Right lung (tissue), 10 donors: Measurements from ENCODE around the gene FAM133A. TPM values are rescaled to one million over a fixed set of nuclear protein-coding genes. Genes with fewer than 3 reads are reported as not detected.
A peak's percentile ranks its signal among the peaks of the same experiment; 100 is the strongest.

ENCODE experiments used
- DNase-seq, 2 donors: peaks; one replicate each; pipeline ENCODE4 v3.0.0-alpha.2; 2013
- long read RNA-seq, 8 donors: transcript quantifications; one replicate each; lab custom pipeline, GENCODE V29; 2026
- polyA plus RNA-seq, 5 donors: library from polyadenylated mRNA; unstranded; fragments of 120-200 nt; gene quantifications; one replicate each; pipeline versions ENCODE4 v1.2.1 to v1.2.3, GENCODE V29; 2013; ENCODE audit warnings: inconsistent platforms in 1 of 5, low replicate concordance in 1 of 5; ENCODE audit not compliant: insufficient read length in 5 of 5, insufficient read depth in 1 of 5

The FAM133A gene
- under 1 TPM; 0.06 to 0.17 (median 0.10) TPM for polyA plus RNA-seq
- long read RNA-seq, donor 1, result 0 reads
- long read RNA-seq, donor 2, result 0 reads
- long read RNA-seq, donor 3, result 0 reads
- long read RNA-seq, donor 4, result 0 reads
- long read RNA-seq, donor 5, result 0 reads
- long read RNA-seq, donor 6, result 0 reads
- long read RNA-seq, donor 7, result 0 reads
- long read RNA-seq, donor 8, result 0 reads

- no peak for DNase-seq
Observed at GRCh38 chrX:93673869-93674271, at the start of gene FAM133A. FAM133A (plus strand) TSS chrX:93674206; CDS start chrX:93709420, 35,214 bp downstream.

GRCh38 chrX:93637591-93637990 is 36.4 kb upstream of the FAM133A start:
- DNase-seq, result no peak

GRCh38 chrX:93649381-93649780 is 24.6 kb upstream of the FAM133A start:
- DNase-seq, result no peak

GRCh38 chrX:93660575-93660974 is 13.4 kb upstream of the FAM133A start:
- DNase-seq, result no peak

GRCh38 chrX:93673056-93673868 is 744 bp upstream of the FAM133A start, which contains the start of gene NAP1L3:
NAP1L3 (minus strand) TSS chrX:93673578; CDS start chrX:93673304, 274 bp downstream.
- peak; percentile 68 to 69 for DNase-seq

GRCh38 chrX:93695981-93696380 is 22.0 kb downstream of the FAM133A start:
- DNase-seq, result no peak

- DNase-seq, result no peak
Observed at GRCh38 chrX:93703701-93704100, 29.7 kb downstream of the FAM133A start.

- DNase-seq, result no peak
Observed at GRCh38 chrX:93711076-93711475, 37.1 kb downstream of the FAM133A start.

GRCh38 chrX:93741811-93742210 is 67.8 kb downstream of the FAM133A start:
- DNase-seq, result no peak

GRCh38 chrX:93760163-93760562 is 86.2 kb downstream of the FAM133A start:
- DNase-seq, result no peak

Other genes with a start within 250 kb of the FAM133A start
- 10 to 100 TPM; 14.7 to 25.4 (median 20.1) TPM for gene NAP1L3, start 628 bp upstream of the FAM133A start, polyA plus RNA-seq